HUDEP-2 (cell line): ENCODE results near the gene PMAIP1.
"Not testable (repeated sequence)": the region's sequence is repeated elsewhere in the genome, so short reads cannot be mapped to it uniquely, and the experiment has no call there.

ENCODE experiments used
- DNase-seq, 76 experiments: peaks; one replicate each; lab custom pipeline; 2025; ENCODE audit not compliant: unreplicated experiment in 76 of 76; lab: John Stamatoyannopoulos, UW

Gene PMAIP1

GRCh38 chr18:59899298-59900221, at the start of gene PMAIP1:
TSS of gene PMAIP1 (plus strand) at chr18:59899996. CDS start at chr18:59900178, 182 bp downstream.
- peak in 75 of 76 experiments; percentile 3 to 96 (median 76) for DNase-seq

- no peak for DNase-seq
Measured at GRCh38 chr18:59851784-59852399, 47.9 kb upstream of the PMAIP1 start.

DNA sequence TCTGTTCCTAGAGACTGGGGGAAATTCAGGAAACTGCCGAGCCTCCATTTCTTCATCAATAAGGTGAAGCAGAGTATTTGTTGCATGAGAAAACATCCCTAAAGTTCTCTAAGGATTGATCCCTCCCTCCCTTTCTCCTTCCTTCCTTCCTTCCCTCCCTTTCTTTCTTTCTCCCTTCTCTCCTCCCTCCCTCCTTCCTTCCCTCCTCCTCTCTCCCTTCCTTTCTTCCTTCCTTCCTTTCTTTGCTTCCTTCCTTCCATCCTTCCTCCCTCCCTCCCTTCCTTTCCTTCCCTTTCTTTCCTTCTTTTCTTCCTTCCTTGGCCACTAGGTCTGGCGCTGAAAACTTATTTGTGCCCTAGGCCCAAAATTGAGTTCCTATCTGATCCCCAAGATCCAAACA, 47.2 kb upstream of the PMAIP1 start:
- DNase-seq: no peak

GRCh38 chr18:59853380-59853779, 46.4 kb upstream of the PMAIP1 start:
- DNase-seq: no peak

DNA sequence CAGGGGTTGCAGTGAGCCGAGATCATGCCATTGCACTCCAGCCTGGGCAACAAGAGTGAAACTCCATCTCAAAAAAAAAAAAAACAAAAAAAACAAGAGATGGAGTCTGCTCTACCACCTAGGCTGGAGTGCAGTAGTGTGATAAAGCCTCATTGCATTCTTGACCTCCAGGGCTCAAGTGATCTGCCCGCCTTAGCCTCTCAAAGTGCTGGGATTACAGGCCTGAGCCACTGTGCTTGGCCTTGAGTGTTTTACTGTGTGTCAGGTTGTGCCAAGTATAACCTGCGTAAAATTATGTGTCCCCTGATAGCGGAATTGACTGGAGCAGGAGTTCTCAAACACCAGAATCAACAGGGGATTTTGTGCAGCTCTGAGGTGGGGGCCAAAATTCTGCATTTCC, 45.8 kb upstream of the PMAIP1 start:
- DNase-seq: not testable (repeated sequence)

DNA sequence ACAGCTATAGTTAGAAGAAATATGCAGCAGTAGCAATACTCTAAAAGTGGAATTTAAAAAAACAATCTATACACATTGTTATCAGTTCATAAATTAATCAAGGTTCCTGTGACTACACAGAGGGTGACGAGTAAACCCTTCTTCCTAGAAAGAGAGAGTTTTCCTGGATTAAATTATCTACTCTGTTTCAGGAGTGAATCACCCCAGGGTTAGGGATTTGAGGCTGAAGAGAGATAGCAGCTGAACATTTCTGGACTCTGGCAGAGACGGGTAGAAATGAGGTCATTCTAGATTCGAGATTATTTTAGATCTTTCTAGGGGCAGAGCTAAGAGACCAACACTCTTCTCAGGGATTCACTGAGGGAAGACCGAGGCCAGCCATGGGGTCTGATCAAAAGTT, 38.8 kb upstream of the PMAIP1 start:
- DNase-seq: no peak

DNA sequence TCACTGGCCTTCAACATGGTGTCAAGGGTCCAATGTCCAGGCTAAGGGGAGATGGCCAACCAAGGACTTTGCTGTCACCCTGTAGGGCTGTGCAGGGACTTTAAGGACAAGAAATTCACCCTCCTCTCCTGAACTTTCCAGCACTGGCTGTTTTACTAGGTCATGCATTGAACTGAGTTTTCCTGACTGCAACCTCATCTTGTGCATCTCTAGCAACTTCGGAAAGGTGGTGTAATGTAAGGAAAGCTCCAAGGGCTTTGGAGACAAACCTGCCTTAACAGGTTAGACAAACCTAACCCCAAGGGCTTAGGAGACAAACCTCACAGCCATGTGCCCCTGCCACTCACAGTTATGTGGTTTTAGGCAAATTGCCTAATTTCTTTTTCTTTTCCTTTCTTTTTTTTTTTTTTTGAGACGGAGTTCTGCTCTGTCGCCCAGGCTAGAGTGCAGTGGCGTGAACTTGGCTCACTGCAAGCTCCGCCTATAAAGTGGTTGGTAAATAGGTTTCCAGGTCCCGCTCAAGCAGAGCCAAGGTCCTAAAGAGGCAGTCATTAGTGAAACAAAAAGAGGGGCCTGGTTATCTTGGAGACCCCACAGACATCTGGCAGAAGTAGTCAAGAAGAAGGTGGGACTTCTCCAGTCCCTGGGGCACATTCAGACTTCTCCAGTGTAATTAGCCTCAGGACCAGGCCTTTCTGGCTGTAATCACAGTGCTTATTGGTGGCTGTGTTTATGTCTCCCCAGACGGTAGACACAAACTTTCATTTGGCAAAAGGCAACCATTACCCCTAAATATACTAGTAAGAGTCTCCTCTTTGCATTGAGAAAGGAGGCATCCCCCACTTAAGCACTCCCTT, 37.6 kb upstream of the PMAIP1 start:
- no peak for DNase-seq

DNA sequence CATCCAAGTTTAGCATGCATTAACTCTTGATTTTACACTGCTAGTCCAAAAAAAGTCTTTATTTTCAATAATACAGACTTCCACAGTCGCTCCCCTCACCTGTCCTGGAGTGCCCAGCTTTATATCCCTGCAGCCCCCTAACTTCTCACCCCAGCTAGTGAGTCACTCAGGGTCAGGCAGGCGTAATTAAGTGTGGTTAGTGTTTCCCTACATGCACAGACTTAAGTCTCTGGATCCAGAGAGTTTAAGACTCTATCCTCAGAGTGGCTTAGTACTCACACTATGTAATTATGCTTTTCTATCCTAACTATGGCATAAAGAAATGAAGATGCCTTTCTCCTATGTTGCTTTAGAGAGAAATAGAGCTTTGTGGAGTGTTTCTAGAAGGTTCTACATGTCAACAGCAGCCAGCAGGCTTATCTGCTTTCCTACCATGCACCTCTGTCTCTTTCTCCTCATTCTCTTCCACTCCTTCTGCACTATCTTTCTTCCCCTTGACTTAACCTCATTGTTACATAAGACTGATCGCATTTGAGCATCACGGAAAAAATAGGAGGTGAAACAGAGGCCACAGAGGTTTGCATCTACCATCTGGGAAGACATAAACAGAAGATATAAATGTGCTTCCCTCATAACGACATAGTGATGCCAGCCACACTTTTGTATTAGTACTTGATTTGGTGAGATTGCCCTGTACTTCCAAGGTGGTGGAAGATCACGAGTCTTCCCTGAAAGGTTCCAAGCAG, 34.4 kb upstream of the PMAIP1 start:
- no peak for DNase-seq

DNA sequence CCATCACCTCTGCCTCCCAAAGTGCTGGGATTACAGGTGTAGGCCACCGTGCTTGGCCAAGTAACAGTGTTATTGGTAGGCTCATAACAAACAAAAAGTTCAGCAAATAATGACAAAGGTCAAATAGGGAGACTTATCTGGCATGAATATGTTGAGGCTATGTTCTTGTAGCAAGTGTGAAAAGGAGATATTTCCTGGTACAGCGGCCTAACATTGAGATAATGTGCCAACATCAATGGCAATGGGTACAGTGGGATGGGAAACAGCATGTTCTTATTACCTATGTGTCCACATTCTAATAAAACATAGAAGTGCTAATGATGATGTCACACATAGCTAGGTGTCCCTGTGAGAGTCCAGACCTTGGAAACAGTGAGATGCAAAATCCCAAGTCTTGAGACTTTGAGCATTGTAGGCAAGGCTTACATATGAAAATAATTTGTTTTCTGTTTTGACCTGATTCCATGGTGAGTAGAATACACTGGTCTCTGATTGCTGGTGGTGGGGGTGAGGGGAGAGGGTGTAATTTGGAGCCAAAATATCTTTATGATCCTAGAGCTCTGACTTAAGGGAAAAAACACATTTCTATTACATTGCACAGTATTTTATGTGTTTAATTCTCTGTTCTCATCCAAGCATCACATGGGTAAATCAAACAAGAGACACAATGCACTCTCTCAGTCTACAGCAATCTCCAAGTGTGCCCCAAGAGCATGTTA, 33.1 kb upstream of the PMAIP1 start:
- DNase-seq: no peak

- no peak for DNase-seq
Measured at GRCh38 chr18:59867337-59868104, 32.3 kb upstream of the PMAIP1 start.

- DNase-seq: no peak
Measured at GRCh38 chr18:59870623-59871130, 29.1 kb upstream of the PMAIP1 start.

DNA sequence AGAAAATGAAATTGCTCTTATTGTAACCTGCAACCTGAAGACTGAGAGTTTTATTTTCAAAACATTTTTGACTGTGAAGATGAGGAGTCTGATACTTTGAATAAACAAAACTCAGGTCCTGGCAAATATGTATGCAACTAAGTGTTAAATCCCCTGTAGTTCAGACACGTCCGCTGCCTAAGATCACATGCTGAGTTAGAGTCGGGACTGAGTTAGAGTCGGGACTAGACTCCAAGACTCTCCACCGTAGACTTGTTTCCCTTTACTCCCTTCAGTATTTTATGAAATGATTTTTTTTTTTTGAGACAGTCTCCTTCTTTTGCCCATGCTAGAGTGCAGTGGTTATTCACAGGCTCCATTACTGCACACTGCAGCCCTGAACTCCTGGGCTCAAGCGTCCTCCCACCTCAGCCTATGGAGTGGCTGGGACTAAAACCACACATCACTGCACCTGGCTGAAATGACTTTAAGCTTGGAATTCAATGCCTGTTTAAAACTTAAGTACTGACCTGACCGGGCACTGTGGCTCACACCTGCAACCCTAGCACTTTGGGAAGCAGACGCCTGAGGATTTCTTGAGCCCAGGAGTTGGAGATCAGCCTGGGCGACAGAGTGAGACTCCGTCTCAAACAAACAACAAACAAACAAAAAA, 28.0 kb upstream of the PMAIP1 start:
- no peak for DNase-seq

- DNase-seq: no peak
Measured at GRCh38 chr18:59873641-59874040, 26.2 kb upstream of the PMAIP1 start.

- DNase-seq: no peak
Measured at GRCh38 chr18:59874166-59874565, 25.6 kb upstream of the PMAIP1 start.

- no peak for DNase-seq
Measured at GRCh38 chr18:59876310-59876626, 23.5 kb upstream of the PMAIP1 start.

DNA sequence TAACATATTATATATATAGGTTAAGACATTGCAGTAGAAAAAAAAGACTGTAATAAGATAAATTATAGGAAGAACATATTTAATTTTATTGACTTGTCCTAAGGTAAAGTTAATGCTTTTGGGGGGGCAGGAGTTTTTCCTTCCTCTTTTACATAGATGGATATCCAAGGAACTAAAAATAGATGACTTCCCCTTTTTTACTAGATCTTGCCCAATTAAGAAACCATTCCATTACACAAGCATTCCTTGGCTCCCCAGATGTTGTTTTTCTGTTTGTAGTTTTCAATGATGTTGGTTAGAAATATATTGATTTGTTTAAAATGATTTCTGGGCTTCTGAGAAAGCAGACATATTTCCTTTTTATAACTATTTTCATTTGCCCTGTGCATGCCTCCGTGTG, 22.4 kb upstream of the PMAIP1 start:
- DNase-seq: no peak

GRCh38 chr18:59878644-59879043, 21.2 kb upstream of the PMAIP1 start:
- DNase-seq: no peak
